ENCODE results near the gene DND1. TPM values are rescaled to one million over a fixed set of nuclear protein-coding genes. Genes with fewer than 3 reads are reported as not detected.
"Not testable (repeated sequence)": the region's sequence is repeated elsewhere in the genome, so short reads cannot be mapped to it uniquely, and the experiment has no call there.

DND1 gene
- total RNA-seq, 1 donor from 2014 or later: 1.2 TPM

- no peaks in the 10 kb centered on the region for H3K36me3 ChIP-seq
- TF ChIP-seq CTCF (IDR thresholded peaks at IDR 0.05): no peak
- H3K27ac ChIP-seq: peak overlapping the region; percentile 83
- peak overlapping the region; percentile 67 for H3K4me3 ChIP-seq
- ATAC-seq (peak; percentile 13 to 42), DNase-seq (no peak)
- peaks cover 40% of the 10 kb centered on the region for H3K4me1 ChIP-seq
- H3K9me3 ChIP-seq: no peaks in the 10 kb centered on the region
- H3K27me3 ChIP-seq (ENCODE audit: low read depth): no peaks in the 10 kb centered on the region
- intact Hi-C loops (cut with DNase I): loop anchor here (10.0 kb wide), 1 partner anchor 66 kb away; the partner anchor contains the start of genes APBB3 and SLC35A4
These were observed 42.3 kb downstream of the DND1 start for GRCh38 chr5:140631036-140631417.

DNA sequence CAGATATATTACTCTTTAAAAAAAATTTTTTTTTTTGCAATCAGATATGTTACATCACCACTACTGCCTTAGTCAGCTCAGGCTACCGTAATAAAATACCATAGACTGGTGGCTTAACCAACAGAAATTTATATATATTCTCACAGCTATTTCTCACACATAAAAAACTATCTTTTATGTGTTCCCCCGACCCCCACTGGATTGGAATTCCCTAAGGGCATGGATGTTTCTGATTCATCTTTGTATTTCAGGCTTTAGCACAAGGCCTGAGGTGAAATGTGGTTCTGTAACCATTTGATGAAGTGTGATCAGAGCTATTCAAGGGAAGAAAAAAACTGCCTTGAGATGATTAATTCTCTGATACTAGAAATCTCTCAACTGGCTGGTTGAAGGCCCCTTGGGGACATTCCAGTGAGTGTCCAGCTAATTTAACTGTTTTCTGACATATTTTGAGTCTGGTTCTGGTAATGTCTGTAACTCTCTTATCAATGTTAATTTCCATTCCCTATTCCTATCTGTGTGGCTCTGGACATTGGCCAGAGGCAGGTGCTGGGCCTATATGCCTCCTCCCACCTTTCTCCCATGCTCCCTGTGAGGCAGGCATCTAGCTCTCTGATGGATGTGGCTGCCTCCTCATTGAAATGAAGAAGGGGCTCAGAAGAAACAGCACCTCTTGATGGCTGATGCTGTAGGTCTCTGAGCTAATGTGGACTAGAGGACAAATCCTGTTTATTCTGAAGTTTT lies 42.9 kb downstream of the DND1 start:
- intact Hi-C loops (cut with DNase I): loop anchor here (10.0 kb wide), 1 partner anchor 66 kb away; the partner anchor contains the start of genes APBB3 and SLC35A4
- no peak for TF ChIP-seq CTCF (IDR thresholded peaks at IDR 0.05)
- Histone ChIP-seq H3K27ac (peak overlapping the region; percentile 83), H3K4me3 (peak overlapping the region; percentile 67), H3K36me3 (no peaks in the 10 kb centered on the region), H3K4me1 (peaks cover 40% of the 10 kb centered on the region), H3K9me3 (no peaks in the 10 kb centered on the region), H3K27me3 (ENCODE audit: low read depth) (no peaks in the 10 kb centered on the region)
- ATAC-seq: no peak
- no peak for DNase-seq

- Histone ChIP-seq H3K27ac (no peak overlapping the region), H3K4me1 (peaks cover 27% of the 10 kb centered on the region), H3K36me3 (no peaks in the 10 kb centered on the region), H3K9me3 (no peaks in the 10 kb centered on the region), H3K4me3 (no peak overlapping the region), H3K27me3 (ENCODE audit: low read depth) (no peaks in the 10 kb centered on the region)
- no peak for ATAC-seq
- DNase-seq: no peak
- TF ChIP-seq CTCF (IDR thresholded peaks at IDR 0.05): no peak
- intact Hi-C loops (cut with DNase I): no loop called here
These were observed 44.7 kb downstream of the DND1 start for GRCh38 chr5:140628711-140629110.

- Histone ChIP-seq H3K4me1 (peaks cover 22% of the 10 kb centered on the region), H3K27me3 (ENCODE audit: low read depth) (no peaks in the 10 kb centered on the region), H3K36me3 (no peaks in the 10 kb centered on the region), H3K27ac (no peak overlapping the region), H3K9me3 (no peaks in the 10 kb centered on the region), H3K4me3 (no peak overlapping the region)
- no peak for ATAC-seq
- intact Hi-C loops (cut with DNase I): no loop called here
- no peak for DNase-seq
- TF ChIP-seq CTCF (IDR thresholded peaks at IDR 0.05): no peak
These were observed 45.4 kb downstream of the DND1 start for GRCh38 chr5:140627972-140628371.

- H3K4me1 ChIP-seq; H3K27ac ChIP-seq; H3K4me3 ChIP-seq; intact Hi-C loops (cut with DNase I); H3K9me3 ChIP-seq; DNase-seq; ATAC-seq; H3K27me3 ChIP-seq (ENCODE audit: low read depth); H3K36me3 ChIP-seq: not testable (repeated sequence)
These were observed 48.5 kb downstream of the DND1 start for GRCh38 chr5:140624886-140625285.

- DNase-seq; H3K27ac ChIP-seq; H3K27me3 ChIP-seq (ENCODE audit: low read depth); H3K36me3 ChIP-seq; intact Hi-C loops (cut with DNase I); ATAC-seq; H3K4me3 ChIP-seq; H3K9me3 ChIP-seq; H3K4me1 ChIP-seq: not testable (repeated sequence)
These were observed 50.3 kb downstream of the DND1 start for GRCh38 chr5:140623061-140623460.
